Stimulated activated CD8-positive, alpha-beta memory T cell treated with anti-CD3 and anti-CD28 coated beads, Interleukin-12 subunit alpha, Interleukin-12 subunit beta, amount 100 ng/mL, for 1 hour (primary cell): ENCODE results near the gene RNU6-7.

Source experiments
- DNase-seq: peaks from one replicate; pipeline ENCODE4 v3.0.0-alpha.2; 2020; ENCODE audit warnings: low read depth

The RNU6-7 gene

GRCh38 chr14:32201816-32202490 is at the start of gene RNU6-7:
RNU6-7 (plus strand) TSS chr14:32202045.
- no peak for DNase-seq

GRCh38 chr14:32166029-32166428 is 35.8 kb upstream of the RNU6-7 start:
- DNase-seq: no peak

GRCh38 chr14:32166924-32167323 is 34.9 kb upstream of the RNU6-7 start:
- DNase-seq: no peak

GRCh38 chr14:32167907-32168306 is 33.9 kb upstream of the RNU6-7 start:
- DNase-seq: no peak

- no peak for DNase-seq
These were observed 32.7 kb upstream of the RNU6-7 start for GRCh38 chr14:32169191-32169590.

- no peak for DNase-seq
These were observed 30.4 kb upstream of the RNU6-7 start for GRCh38 chr14:32171469-32171868.

- DNase-seq: no peak
These were observed 18.4 kb upstream of the RNU6-7 start for GRCh38 chr14:32183151-32184058.

GRCh38 chr14:32185097-32185496 is 16.7 kb upstream of the RNU6-7 start:
- no peak for DNase-seq

- no peak for DNase-seq
These were observed 15.6 kb upstream of the RNU6-7 start for GRCh38 chr14:32186248-32186647.

- no peak for DNase-seq
These were observed 12.0 kb upstream of the RNU6-7 start for GRCh38 chr14:32189811-32190210.

GRCh38 chr14:32190673-32191072 is 11.2 kb upstream of the RNU6-7 start:
- no peak for DNase-seq

- DNase-seq: no peak
These were observed 9.0 kb upstream of the RNU6-7 start for GRCh38 chr14:32192712-32193373.

GRCh38 chr14:32193532-32193931 is 8.3 kb upstream of the RNU6-7 start:
- no peak for DNase-seq

GRCh38 chr14:32195636-32196035 is 6.2 kb upstream of the RNU6-7 start:
- DNase-seq: no peak

- DNase-seq: no peak
These were observed 3.9 kb upstream of the RNU6-7 start for GRCh38 chr14:32197919-32198318.

- no peak for DNase-seq
These were observed 1.3 kb upstream of the RNU6-7 start for GRCh38 chr14:32200368-32201192.

- DNase-seq: peak; percentile 54
These were observed 541 bp upstream of the RNU6-7 start for GRCh38 chr14:32201193-32201815.

- no peak for DNase-seq
These were observed 699 bp downstream of the RNU6-7 start for GRCh38 chr14:32202491-32202997.

- peak; percentile 80 for DNase-seq
These were observed 1.4 kb downstream of the RNU6-7 start, which contains the start of gene RNU6-8 for GRCh38 chr14:32202998-32203882. RNU6-8 (minus strand) TSS chr14:32203269.

- DNase-seq: no peak
These were observed 2.1 kb downstream of the RNU6-7 start for GRCh38 chr14:32203928-32204357.
